Myometrial cell (primary cell): ENCODE data around the gene AQP2. TPM values are rescaled to one million over a fixed set of nuclear protein-coding genes. Genes with fewer than 3 reads are reported as not detected.

Source experiments
- total RNA-seq: library from RNA; depleted of rRNA; stranded (reverse); fragments of >200 nt; gene quantifications from 2 replicates; pipeline ENCODE4 v1.2.3, GENCODE V29; 2015

Gene AQP2
- not detected in 2 replicates for total RNA-seq

GRCh38 chr12:49950273-49951251 lies at the start of gene AQP2:
Gene AQP2 (plus strand): TSS chr12:49950737. CDS start chr12:49950831, 94 bp downstream.

DNA sequence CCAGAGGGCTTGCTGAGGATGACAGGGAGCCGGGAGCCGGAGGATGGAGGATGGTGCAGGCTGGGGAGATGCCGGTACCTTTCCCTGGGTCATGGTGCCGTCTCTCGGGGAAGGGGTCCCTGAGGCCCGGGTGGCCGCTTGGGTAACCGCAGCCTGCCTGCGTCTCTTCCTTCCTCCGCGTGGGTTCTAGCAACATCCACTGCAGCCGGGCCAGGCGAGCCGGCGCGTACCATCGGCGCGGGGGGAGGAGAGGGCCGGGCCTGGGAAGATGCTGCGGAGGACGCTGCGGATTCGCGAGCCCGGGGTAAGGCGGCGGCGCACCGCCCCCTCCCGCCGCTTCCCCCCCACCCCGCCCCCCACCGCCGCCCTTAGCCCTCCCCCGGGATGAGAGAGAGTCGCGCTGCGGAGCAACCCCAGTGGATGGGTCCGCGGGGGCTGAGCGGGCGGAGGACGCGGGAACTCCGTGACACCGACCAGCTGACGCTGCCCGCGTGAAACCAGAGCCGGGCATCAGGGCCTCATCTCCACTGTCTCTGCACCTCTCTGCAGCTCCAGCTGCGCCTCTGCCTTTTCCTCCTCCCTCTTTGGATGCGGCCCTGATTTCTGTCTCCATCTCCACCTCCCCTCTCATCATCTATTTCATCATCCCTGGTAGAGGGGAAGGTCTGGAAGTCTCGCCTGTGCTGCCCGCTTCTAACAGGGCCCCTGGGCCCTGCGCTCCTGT lies 46.7 kb upstream of the AQP2 start, which contains the start of gene FAIM2:
FAIM2 (minus strand) TSS at position 201 of the 724 bp plus-strand sequence; CDS start at position 93, 108 bp downstream.

DNA sequence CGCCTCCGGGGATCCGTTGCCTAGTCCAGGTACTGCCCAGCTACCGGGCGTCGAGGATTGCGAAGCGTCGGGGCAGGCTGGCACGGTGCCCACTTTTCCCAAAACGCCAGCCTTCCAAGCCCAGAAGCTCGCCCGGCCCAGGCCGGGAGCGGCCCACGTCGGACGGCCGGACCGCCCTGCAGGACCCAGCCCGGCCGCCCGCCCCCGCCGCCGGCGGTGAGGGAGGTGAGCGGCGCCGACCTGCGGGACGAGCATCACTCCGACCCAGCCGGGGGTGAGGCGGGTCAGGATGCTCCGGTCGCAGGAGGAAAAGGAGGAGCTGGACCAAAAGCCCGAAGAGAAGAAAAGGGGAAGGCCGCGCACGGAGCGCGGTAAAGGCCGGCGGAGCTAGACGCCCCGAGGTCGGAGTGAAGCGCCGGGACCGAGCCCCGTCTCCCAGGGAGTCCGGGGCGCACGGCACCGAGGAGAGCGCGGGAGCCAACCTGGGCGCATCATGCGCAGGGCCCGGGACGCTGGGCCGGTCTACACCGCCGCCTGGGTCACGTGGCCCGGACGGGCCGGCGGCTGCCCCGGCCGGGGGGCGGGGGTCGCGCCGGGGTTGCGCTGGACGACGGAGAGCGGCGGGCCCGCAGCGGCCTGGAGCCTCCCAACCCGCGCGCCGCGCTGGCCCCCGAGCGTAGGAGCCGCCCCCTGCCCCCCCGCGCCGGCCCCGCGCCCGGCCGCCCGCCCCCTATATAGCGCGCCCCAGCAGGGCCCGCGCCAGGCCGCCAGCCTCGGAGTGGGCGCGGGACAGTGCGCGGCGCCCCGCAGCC lies 10.8 kb downstream of the AQP2 start, which contains the start of gene AQP5:
AQP5 (plus strand) TSS at position 762 of the 812 bp plus-strand sequence. CDS start 146 bp downstream, outside the sequence.

GRCh38 chr12:49972641-49973360 lies 22.3 kb downstream of the AQP2 start, which contains the start of gene AQP6:
Gene AQP6 (plus strand): TSS chr12:49972947. CDS start chr12:49973174, 227 bp downstream.

Other genes with a start within 250 kb of the AQP2 start
- gene FMNL3, start 243.3 kb upstream of the AQP2 start, total RNA-seq: 18.2 and 18.3 TPM in 2 replicates
- gene TMBIM6, start 209.2 kb upstream of the AQP2 start, total RNA-seq: 530 and 567 TPM in 2 replicates
- 22.3 and 25.9 TPM in 2 replicates for gene NCKAP5L, start 122.3 kb upstream of the AQP2 start, total RNA-seq
- 2.0 and 2.5 TPM in 2 replicates for gene BCDIN3D, start 107.6 kb upstream of the AQP2 start, total RNA-seq
- gene FAIM2, start 46.8 kb upstream of the AQP2 start, total RNA-seq: 0.29 and 0.71 TPM in 2 replicates
- gene AQP5, start 11.1 kb downstream of the AQP2 start, total RNA-seq: not detected in 2 replicates
- not detected in 2 replicates for gene AQP6, start 22.2 kb downstream of the AQP2 start, total RNA-seq
- 53.0 and 62.6 TPM in 2 replicates for gene RACGAP1, start 74.8 kb downstream of the AQP2 start, total RNA-seq
- gene ASIC1, start 106.9 kb downstream of the AQP2 start, total RNA-seq: 1.4 TPM in 2 replicates
- gene SMARCD1, start 134.6 kb downstream of the AQP2 start, total RNA-seq: 30.3 and 54.5 TPM in 2 replicates
- gene GPD1, start 153.3 kb downstream of the AQP2 start, total RNA-seq: 0.18 TPM in 1 of 2 replicates, not detected in the other
- gene COX14, start 161.5 kb downstream of the AQP2 start, total RNA-seq: 45.3 and 45.9 TPM in 2 replicates
- 34.9 and 38.9 TPM in 2 replicates for gene CERS5, start 216.6 kb downstream of the AQP2 start, total RNA-seq